ENCODE results near the gene ANGPT4. TPM values are rescaled to one million over a fixed set of nuclear protein-coding genes. Genes with fewer than 3 reads are reported as not detected.

Gene ANGPT4
- total RNA-seq, 1 experiment from 2014 or later, result 0.20 TPM

DNA sequence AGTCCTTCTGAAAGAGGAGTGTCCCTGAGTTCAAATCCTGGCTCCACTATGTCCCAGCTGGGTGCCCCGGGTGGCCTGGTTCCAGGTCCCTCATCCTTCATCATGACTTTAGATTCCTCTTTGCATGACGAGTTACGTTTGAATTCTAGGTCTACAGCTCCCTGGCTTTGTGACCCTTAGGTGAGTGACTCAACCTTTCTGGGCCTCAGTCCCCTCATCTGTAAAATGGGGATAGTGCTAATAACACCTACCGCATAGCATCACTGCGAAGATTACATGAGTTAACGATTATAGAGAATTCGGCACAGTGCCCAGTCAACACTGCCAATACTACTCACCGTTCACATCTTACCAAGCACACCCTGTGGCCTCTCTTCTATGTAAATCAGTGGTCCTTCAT is 46.5 kb upstream of the ANGPT4 start:
- POLR2A ChIA-PET, result no interaction called here
- no peaks in the 10 kb centered on the region; the same call in 1 of the 2 replicates for H3K36me3 Mint-ChIP-seq
- H3K4me3 Mint-ChIP-seq, result no peak overlapping the region
- no peak overlapping the region for H3K27ac Mint-ChIP-seq
- no peak for TF ChIP-seq SMAD3 (CRISPR knock-in tag; IDR thresholded peaks at IDR 0.05; ENCODE audit: borderline replicate concordance)
- no peak for TF ChIP-seq TCF7 (CRISPR knock-in tag; IDR thresholded peaks at IDR 0.05; ENCODE audit: low read depth)
- TF ChIP-seq, protein P1, sequence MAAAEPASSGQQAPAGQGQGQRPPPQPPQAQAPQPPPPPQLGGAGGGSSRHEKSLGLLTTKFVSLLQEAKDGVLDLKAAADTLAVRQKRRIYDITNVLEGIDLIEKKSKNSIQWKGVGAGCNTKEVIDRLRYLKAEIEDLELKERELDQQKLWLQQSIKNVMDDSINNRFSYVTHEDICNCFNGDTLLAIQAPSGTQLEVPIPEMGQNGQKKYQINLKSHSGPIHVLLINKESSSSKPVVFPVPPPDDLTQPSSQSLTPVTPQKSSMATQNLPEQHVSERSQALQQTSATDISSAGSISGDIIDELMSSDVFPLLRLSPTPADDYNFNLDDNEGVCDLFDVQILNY (CRISPR knock-in tag; IDR thresholded peaks at IDR 0.05), result no peak
- TF ChIP-seq EMX1 (CRISPR knock-in tag; IDR thresholded peaks at IDR 0.05), result no peak
- TF ChIP-seq ZNF219 (CRISPR knock-in tag; IDR thresholded peaks at IDR 0.05; ENCODE audit: borderline replicate concordance), result no peak
- TF ChIP-seq SOX15 (CRISPR knock-in tag; IDR thresholded peaks at IDR 0.05), result no peak
- TF ChIP-seq ZNF138 (CRISPR knock-in tag; conservative IDR thresholded peaks at IDR 0.05), result no peak
- TF ChIP-seq, protein P2, sequence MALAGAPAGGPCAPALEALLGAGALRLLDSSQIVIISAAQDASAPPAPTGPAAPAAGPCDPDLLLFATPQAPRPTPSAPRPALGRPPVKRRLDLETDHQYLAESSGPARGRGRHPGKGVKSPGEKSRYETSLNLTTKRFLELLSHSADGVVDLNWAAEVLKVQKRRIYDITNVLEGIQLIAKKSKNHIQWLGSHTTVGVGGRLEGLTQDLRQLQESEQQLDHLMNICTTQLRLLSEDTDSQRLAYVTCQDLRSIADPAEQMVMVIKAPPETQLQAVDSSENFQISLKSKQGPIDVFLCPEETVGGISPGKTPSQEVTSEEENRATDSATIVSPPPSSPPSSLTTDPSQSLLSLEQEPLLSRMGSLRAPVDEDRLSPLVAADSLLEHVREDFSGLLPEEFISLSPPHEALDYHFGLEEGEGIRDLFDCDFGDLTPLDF (CRISPR knock-in tag; IDR thresholded peaks at IDR 0.05), result no peak
- no peak for DNase-seq (ENCODE audit: low spot score)
- H3K4me1 Mint-ChIP-seq, result no peaks in the 10 kb centered on the region
- CTCF ChIA-PET, result interaction anchor here (1.7 kb wide), 1 partner anchor 78 kb away, joined by 4 read pairs; no protein-coding TSS in a partner anchor
- H3K9me3 Mint-ChIP-seq, result peaks cover under 1% of the 10 kb centered on the region
- H3K27me3 Mint-ChIP-seq (ENCODE audit: low read depth), result no peaks in the 10 kb centered on the region
- no peak for ATAC-seq

DNA sequence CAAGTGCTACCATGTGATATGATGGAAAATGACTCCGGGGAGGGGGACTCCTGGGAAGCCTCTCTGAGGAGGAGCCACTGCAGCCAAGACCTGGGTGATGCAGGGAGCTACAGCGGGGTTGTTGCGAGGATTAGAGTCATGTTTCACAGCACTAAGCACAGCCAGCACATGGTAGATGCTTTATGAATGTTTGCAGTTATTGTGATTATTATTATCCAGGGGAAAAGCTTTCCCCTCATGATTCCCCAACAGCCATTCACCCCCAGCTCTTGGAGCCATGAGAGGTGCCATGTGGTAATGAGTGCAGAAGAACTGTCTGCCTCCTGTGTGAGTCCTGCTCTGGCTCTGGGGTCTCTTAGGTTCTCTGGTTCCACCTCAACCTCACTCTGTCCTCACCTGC is 46.1 kb upstream of the ANGPT4 start:
- Mint-ChIP-seq H3K27ac (no peak overlapping the region), H3K9me3 (no peaks in the 10 kb centered on the region), H3K36me3 (no peaks in the 10 kb centered on the region), H3K4me3 (no peak overlapping the region), H3K4me1 (peaks cover 2% of the 10 kb centered on the region; the same call in 1 of the 2 replicates), H3K27me3 (ENCODE audit: low read depth) (no peaks in the 10 kb centered on the region)
- ATAC-seq (no peak), DNase-seq (ENCODE audit: low spot score) (no peak)
- CTCF ChIA-PET, result interaction anchor here (1.7 kb wide), 1 partner anchor 77 kb away, joined by 4 read pairs; no protein-coding TSS in a partner anchor
- POLR2A ChIA-PET, result no interaction called here
- TF ChIP-seq ESRRA (CRISPR knock-in tag; IDR thresholded peaks at IDR 0.05; ENCODE audit: borderline replicate concordance) (no peak), ZNF317 (CRISPR knock-in tag; IDR thresholded peaks at IDR 0.05; ENCODE audit: borderline replicate concordance, low read depth) (no peak), EMX1 (CRISPR knock-in tag; IDR thresholded peaks at IDR 0.05) (no peak), KAT7 (CRISPR knock-in tag; IDR thresholded peaks at IDR 0.05; ENCODE audit: borderline replicate concordance) (no peak), MYBL2 (CRISPR knock-in tag; IDR thresholded peaks at IDR 0.05) (no peak), ATF1 (CRISPR knock-in tag; IDR thresholded peaks at IDR 0.05) (no peak), OVOL2 (CRISPR knock-in tag; IDR thresholded peaks at IDR 0.05; ENCODE audit: borderline replicate concordance) (no peak), FOXK1 (CRISPR knock-in tag; IDR thresholded peaks at IDR 0.05) (no peak), TEAD1 (CRISPR knock-in tag; IDR thresholded peaks at IDR 0.05) (no peak), HMGA2 (CRISPR knock-in tag; IDR thresholded peaks at IDR 0.05) (no peak), JAZF1 (CRISPR knock-in tag; IDR thresholded peaks at IDR 0.05) (no peak), SOX15 (CRISPR knock-in tag; IDR thresholded peaks at IDR 0.05) (no peak)
- TF ChIP-seq, protein P3, sequence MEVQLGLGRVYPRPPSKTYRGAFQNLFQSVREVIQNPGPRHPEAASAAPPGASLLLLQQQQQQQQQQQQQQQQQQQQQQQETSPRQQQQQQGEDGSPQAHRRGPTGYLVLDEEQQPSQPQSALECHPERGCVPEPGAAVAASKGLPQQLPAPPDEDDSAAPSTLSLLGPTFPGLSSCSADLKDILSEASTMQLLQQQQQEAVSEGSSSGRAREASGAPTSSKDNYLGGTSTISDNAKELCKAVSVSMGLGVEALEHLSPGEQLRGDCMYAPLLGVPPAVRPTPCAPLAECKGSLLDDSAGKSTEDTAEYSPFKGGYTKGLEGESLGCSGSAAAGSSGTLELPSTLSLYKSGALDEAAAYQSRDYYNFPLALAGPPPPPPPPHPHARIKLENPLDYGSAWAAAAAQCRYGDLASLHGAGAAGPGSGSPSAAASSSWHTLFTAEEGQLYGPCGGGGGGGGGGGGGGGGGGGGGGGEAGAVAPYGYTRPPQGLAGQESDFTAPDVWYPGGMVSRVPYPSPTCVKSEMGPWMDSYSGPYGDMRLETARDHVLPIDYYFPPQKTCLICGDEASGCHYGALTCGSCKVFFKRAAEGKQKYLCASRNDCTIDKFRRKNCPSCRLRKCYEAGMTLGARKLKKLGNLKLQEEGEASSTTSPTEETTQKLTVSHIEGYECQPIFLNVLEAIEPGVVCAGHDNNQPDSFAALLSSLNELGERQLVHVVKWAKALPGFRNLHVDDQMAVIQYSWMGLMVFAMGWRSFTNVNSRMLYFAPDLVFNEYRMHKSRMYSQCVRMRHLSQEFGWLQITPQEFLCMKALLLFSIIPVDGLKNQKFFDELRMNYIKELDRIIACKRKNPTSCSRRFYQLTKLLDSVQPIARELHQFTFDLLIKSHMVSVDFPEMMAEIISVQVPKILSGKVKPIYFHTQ (CRISPR knock-in tag; IDR thresholded peaks at IDR 0.05), result no peak
- TF ChIP-seq, protein P4, sequence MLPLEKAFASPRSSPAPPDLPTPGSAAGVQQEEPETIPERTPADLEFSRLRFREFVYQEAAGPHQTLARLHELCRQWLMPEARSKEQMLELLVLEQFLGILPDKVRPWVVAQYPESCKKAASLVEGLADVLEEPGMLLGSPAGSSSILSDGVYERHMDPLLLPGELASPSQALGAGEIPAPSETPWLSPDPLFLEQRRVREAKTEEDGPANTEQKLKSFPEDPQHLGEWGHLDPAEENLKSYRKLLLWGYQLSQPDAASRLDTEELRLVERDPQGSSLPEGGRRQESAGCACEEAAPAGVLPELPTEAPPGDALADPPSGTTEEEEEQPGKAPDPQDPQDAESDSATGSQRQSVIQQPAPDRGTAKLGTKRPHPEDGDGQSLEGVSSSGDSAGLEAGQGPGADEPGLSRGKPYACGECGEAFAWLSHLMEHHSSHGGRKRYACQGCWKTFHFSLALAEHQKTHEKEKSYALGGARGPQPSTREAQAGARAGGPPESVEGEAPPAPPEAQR (CRISPR knock-in tag; IDR thresholded peaks at IDR 0.05), result no peak
- TF ChIP-seq, protein P5, sequence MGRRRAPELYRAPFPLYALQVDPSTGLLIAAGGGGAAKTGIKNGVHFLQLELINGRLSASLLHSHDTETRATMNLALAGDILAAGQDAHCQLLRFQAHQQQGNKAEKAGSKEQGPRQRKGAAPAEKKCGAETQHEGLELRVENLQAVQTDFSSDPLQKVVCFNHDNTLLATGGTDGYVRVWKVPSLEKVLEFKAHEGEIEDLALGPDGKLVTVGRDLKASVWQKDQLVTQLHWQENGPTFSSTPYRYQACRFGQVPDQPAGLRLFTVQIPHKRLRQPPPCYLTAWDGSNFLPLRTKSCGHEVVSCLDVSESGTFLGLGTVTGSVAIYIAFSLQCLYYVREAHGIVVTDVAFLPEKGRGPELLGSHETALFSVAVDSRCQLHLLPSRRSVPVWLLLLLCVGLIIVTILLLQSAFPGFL (CRISPR knock-in tag; IDR thresholded peaks at IDR 0.05; ENCODE audit: borderline replicate concordance), result no peak
- TF ChIP-seq, protein P6, sequence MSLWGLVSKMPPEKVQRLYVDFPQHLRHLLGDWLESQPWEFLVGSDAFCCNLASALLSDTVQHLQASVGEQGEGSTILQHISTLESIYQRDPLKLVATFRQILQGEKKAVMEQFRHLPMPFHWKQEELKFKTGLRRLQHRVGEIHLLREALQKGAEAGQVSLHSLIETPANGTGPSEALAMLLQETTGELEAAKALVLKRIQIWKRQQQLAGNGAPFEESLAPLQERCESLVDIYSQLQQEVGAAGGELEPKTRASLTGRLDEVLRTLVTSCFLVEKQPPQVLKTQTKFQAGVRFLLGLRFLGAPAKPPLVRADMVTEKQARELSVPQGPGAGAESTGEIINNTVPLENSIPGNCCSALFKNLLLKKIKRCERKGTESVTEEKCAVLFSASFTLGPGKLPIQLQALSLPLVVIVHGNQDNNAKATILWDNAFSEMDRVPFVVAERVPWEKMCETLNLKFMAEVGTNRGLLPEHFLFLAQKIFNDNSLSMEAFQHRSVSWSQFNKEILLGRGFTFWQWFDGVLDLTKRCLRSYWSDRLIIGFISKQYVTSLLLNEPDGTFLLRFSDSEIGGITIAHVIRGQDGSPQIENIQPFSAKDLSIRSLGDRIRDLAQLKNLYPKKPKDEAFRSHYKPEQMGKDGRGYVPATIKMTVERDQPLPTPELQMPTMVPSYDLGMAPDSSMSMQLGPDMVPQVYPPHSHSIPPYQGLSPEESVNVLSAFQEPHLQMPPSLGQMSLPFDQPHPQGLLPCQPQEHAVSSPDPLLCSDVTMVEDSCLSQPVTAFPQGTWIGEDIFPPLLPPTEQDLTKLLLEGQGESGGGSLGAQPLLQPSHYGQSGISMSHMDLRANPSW (CRISPR knock-in tag; conservative IDR thresholded peaks at IDR 0.05; ENCODE audit: low read depth), result no peak

All from WTC11 (cell line).